Gastrocnemius medialis (tissue), 4 donors: ENCODE measurements around the gene TAGLN. TPM values are rescaled to one million over a fixed set of nuclear protein-coding genes. Genes with fewer than 3 reads are reported as not detected.

ENCODE experiments used
- ATAC-seq, 2 donors: fragments of 150-250 bp; one replicate each; pipeline ENCODE4 v1.9.1; 2016
- DNase-seq, 2 donors: peaks; one replicate each; pipeline ENCODE4 v3.0.0-alpha.2; 2019
- H3K27ac ChIP-seq, 4 donors: fragments of 200-600 bp; sonication (generic); 1 replicate in 1 of 4; 2 replicates in 3 of 4; pipeline ENCODE4 v1.5.1; 2016 to 2018; ENCODE audit warnings: mild to moderate bottlenecking in 2 of 4, moderate library complexity in 1 of 4
- H3K27me3 ChIP-seq, 3 donors: fragments of 200-600 bp; sonication (generic) in 2 of 3; 1 replicate in 1 of 3; 2 replicates in 2 of 3; pipeline versions ENCODE4 v1.5.1 to v1.6.0; 2016 to 2019; ENCODE audit warnings: mild to moderate bottlenecking in 1 of 3, moderate library complexity in 1 of 3
- H3K36me3 ChIP-seq, 2 donors: fragments of 200-600 bp; sonication (generic) in 1 of 2; one replicate each; pipeline ENCODE4 v1.5.1; 2017 to 2018
- H3K4me1 ChIP-seq, 2 donors: fragments of 200-600 bp; sonication (generic) in 1 of 2; one replicate each; pipeline ENCODE4 v1.5.1; 2016 to 2017; ENCODE audit warnings: mild to moderate bottlenecking in 2 of 2
- H3K4me3 ChIP-seq, 4 donors: fragments of 200-600 bp; sonication (generic) in 3 of 4; 1 replicate in 1 of 4; 2 replicates in 3 of 4; pipeline ENCODE4 v1.5.1; 2016 to 2019; ENCODE audit warnings: mild to moderate bottlenecking in 2 of 4
- H3K9me3 ChIP-seq, 3 donors: fragments of 200-600 bp; sonication (generic) in 2 of 3; 1 replicate in 1 of 3; 2 replicates in 2 of 3; pipeline ENCODE4 v1.5.1; 2016 to 2019
- POLR2A ChIP-seq, 2 donors: fragments of 450-650 bp; IDR thresholded peaks; one replicate each; pipeline ENCODE4 v1.6.1; 2017; ENCODE audit warnings: antibody characterized with exemption in 2 of 2, mild to moderate bottlenecking in 2 of 2, moderate library complexity in 2 of 2
- in situ Hi-C, 4 donors: fragments of 200-750 bp; cut with MboI; loops; one replicate each; pipeline versions ENCODE4 v1.15.0 to v1.8.0; 2017; ENCODE audit warnings: low sequenced_read_pairs in 4 of 4
- intact Hi-C: fragments of 100-400 bp; cut with DNase I; formaldehyde crosslinking; loops from one replicate; pipeline ENCODE4 v1.15.1; 2023; ENCODE audit warnings: low total_unique reads
- total RNA-seq, 4 donors: library from RNA; depleted of rRNA; stranded (reverse); fragments of >200 nt; gene quantifications; one replicate each; pipeline versions ENCODE4 v1.1.0 to v1.2.3, GENCODE V29; 2016
- TF ChIP-seq, protein P1 (sequence below), 5 experiments: fragments of 450-650 bp in 3 of 5; fragments of 200-600 bp in 2 of 5; sonication (generic) in 2 of 5; IDR thresholded peaks in 4 of 5; conservative IDR thresholded peaks in 1 of 5; 1 replicate in 4 of 5; 2 replicates in 1 of 5; pipeline ENCODE4 v1.5.1; 2016 to 2019; ENCODE audit warnings: antibody characterized with exemption in 5 of 5, mild to moderate bottlenecking in 3 of 5, moderate library complexity in 3 of 5

TAGLN gene
- total RNA-seq, 4 donors from 2014 or later: 27.4 to 191 (median 124) TPM

DNA sequence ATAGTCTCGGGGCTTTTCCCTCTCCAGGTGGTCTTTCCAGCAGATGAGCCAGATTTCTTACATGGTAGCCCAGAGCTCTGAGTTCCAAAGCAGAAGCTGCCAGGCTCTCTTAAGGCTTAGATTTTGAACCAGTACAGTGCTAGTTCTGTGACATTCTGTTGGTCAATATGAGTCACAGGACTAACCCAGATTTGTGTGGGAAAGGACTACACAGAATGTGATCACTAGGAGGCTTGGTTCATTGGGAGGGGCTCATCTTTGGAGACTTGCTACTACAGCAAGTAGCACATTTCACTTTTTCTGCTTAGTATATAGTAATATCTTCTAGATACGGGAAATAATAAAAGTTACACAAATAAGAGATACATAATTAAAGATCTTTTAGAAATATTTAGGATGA lies 57.4 kb downstream of the TAGLN start:
- no peaks in the 10 kb centered on the region for H3K4me1 ChIP-seq
- no peak overlapping the region for H3K4me3 ChIP-seq
- in situ Hi-C loops: no loop called here
- TF ChIP-seq, protein P1, sequence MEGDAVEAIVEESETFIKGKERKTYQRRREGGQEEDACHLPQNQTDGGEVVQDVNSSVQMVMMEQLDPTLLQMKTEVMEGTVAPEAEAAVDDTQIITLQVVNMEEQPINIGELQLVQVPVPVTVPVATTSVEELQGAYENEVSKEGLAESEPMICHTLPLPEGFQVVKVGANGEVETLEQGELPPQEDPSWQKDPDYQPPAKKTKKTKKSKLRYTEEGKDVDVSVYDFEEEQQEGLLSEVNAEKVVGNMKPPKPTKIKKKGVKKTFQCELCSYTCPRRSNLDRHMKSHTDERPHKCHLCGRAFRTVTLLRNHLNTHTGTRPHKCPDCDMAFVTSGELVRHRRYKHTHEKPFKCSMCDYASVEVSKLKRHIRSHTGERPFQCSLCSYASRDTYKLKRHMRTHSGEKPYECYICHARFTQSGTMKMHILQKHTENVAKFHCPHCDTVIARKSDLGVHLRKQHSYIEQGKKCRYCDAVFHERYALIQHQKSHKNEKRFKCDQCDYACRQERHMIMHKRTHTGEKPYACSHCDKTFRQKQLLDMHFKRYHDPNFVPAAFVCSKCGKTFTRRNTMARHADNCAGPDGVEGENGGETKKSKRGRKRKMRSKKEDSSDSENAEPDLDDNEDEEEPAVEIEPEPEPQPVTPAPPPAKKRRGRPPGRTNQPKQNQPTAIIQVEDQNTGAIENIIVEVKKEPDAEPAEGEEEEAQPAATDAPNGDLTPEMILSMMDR (IDR thresholded peaks at IDR 0.05 in 4 of 5, conservative IDR thresholded peaks at IDR 0.05 in 1 of 5): no peak
- TF ChIP-seq POLR2A (IDR thresholded peaks at IDR 0.05): no peak
- no peaks in the 10 kb centered on the region for H3K27me3 ChIP-seq
- no peak for DNase-seq
- H3K27ac ChIP-seq: no peak overlapping the region
- no peaks in the 10 kb centered on the region for H3K9me3 ChIP-seq
- H3K36me3 ChIP-seq: peaks cover 0 to 31% of the 10 kb centered on the region in 2 donors
- ATAC-seq: no peak
- intact Hi-C loops: no loop called here

Other genes with a start within 250 kb of the TAGLN start
- gene SIK3, start 100.9 kb upstream of the TAGLN start, total RNA-seq: 10 to 100 TPM; 34.4 to 42.4 (median 37.2) TPM
- 10 to 100 TPM; 25.8 to 52.3 (median 35.2) TPM for gene PAFAH1B2, start 55.1 kb upstream of the TAGLN start, total RNA-seq
- 10 to 100 TPM; 14.3 to 33.9 (median 17.7) TPM for gene SIDT2, start 20.6 kb upstream of the TAGLN start, total RNA-seq
- 10 to 100 TPM; 14.5 to 19.9 (median 16.4) TPM for gene PCSK7, start 32.7 kb downstream of the TAGLN start, total RNA-seq
- gene RNF214, start 33.3 kb downstream of the TAGLN start, total RNA-seq: 10 to 100 TPM; 17.1 to 22.7 (median 19.9) TPM
- 10 to 100 TPM; 10.5 to 13.2 (median 12.5) TPM for gene BACE1-AS, start 92.0 kb downstream of the TAGLN start, total RNA-seq
- 10 to 100 TPM in 2 of 4 donors, 1 to 10 TPM in 2; 3.6 to 18.2 (median 11.1) TPM for gene BACE1, start 116.9 kb downstream of the TAGLN start, total RNA-seq
- 1 to 10 TPM; 3.4 to 9.2 (median 5.8) TPM for gene CEP164, start 128.5 kb downstream of the TAGLN start, total RNA-seq